MV-4-11 (cell line): ENCODE results near the gene KDM4B.

Source experiments
- DNase-seq: peaks from one replicate; lab custom pipeline; 2025; lab: John Stamatoyannopoulos, UW

Gene KDM4B

GRCh38 chr19:5070930-5071329, 102.0 kb downstream of the KDM4B start:
- peak; percentile 43 for DNase-seq

GRCh38 chr19:5071579-5071978, 102.7 kb downstream of the KDM4B start:
- DNase-seq = no peak

- no peak for DNase-seq
These were observed 103.2 kb downstream of the KDM4B start for GRCh38 chr19:5072115-5072514.

- DNase-seq = no peak
These were observed 104.4 kb downstream of the KDM4B start for GRCh38 chr19:5073153-5073844.

- DNase-seq = peak; percentile 82
These were observed 105.5 kb downstream of the KDM4B start for GRCh38 chr19:5074407-5074806.

GRCh38 chr19:5074830-5075394, 106.0 kb downstream of the KDM4B start:
- DNase-seq = no peak

GRCh38 chr19:5075597-5075996, 106.7 kb downstream of the KDM4B start:
- DNase-seq = peak; percentile 29

- DNase-seq = no peak
These were observed 107.7 kb downstream of the KDM4B start for GRCh38 chr19:5076440-5077208.

GRCh38 chr19:5077209-5077515, 108.2 kb downstream of the KDM4B start:
- no peak for DNase-seq

GRCh38 chr19:5078182-5078581, 109.3 kb downstream of the KDM4B start:
- DNase-seq = peak; percentile 48

GRCh38 chr19:5078666-5079065, 109.8 kb downstream of the KDM4B start:
- no peak for DNase-seq

- DNase-seq = no peak
These were observed 110.3 kb downstream of the KDM4B start for GRCh38 chr19:5079071-5079774.

GRCh38 chr19:5080030-5080654, 111.2 kb downstream of the KDM4B start:
- no peak for DNase-seq

GRCh38 chr19:5080809-5081208, 111.9 kb downstream of the KDM4B start:
- no peak for DNase-seq

GRCh38 chr19:5081443-5082161, 112.7 kb downstream of the KDM4B start:
- DNase-seq = no peak

GRCh38 chr19:5083547-5083965, 114.6 kb downstream of the KDM4B start:
- DNase-seq = no peak

GRCh38 chr19:5085566-5085965, 116.7 kb downstream of the KDM4B start:
- DNase-seq = no peak

GRCh38 chr19:5086230-5086629, 117.3 kb downstream of the KDM4B start:
- DNase-seq = no peak

- no peak for DNase-seq
These were observed 118.0 kb downstream of the KDM4B start for GRCh38 chr19:5086725-5087439.

GRCh38 chr19:5089283-5089682, 120.4 kb downstream of the KDM4B start:
- DNase-seq = no peak

- DNase-seq = no peak
These were observed 121.6 kb downstream of the KDM4B start for GRCh38 chr19:5090465-5091017.
